HEK293 (cell line): ENCODE measurements around the gene MCM3AP.
A peak's percentile ranks its signal among the peaks of the same experiment; 100 is the strongest.

ENCODE experiments used
- CTCF ChIA-PET: fragments of 350-600 bp; formaldehyde crosslinking; extraction: SDS; loops from one replicate; lab custom pipeline; 2021; ENCODE audit warnings: antibody characterized with exemption; lab: Yijun Ruan, JAX
- POLR2A ChIA-PET: fragments of 300-600 bp; formaldehyde crosslinking; extraction: SDS; loops from one replicate; lab custom pipeline; 2020; ENCODE audit warnings: antibody characterized with exemption, inconsistent platforms; lab: Yijun Ruan, JAX
- H3K27ac ChIP-seq: fragments of 200-500 bp; sonication (Bioruptor generic); 2 replicates; pipeline ENCODE4 v1.5.1; 2014; ENCODE audit warnings: low read depth, low read length, control low read depth, inconsistent platforms; ENCODE audit errors: extremely low read depth
- H3K36me3 ChIP-seq, 2 experiments: fragments of 200-500 bp in 1 of 2; sonication (Bioruptor generic) in 1 of 2; 1 replicate in 1 of 2; 2 replicates in 1 of 2; pipeline ENCODE4 v1.5.1; 2014 to 2017; ENCODE audit warnings: inconsistent platforms in 2 of 2, low read length in 2 of 2; ENCODE audit not compliant: control insufficient read depth in 2 of 2, insufficient read depth in 1 of 2
- H3K4me1 ChIP-seq: fragments of 200-500 bp; sonication (Bioruptor generic); 2 replicates; pipeline ENCODE4 v1.5.1; 2014; ENCODE audit warnings: mild to moderate bottlenecking, low read length, inconsistent platforms; ENCODE audit not compliant: control insufficient read depth, insufficient read depth
- H3K4me3 ChIP-seq: 2 replicates; pipeline ENCODE4 v1.5.1; 2011; ENCODE audit warnings: low read depth, mild to moderate bottlenecking, control low read depth, low read length, moderate library complexity
- H3K9me3 ChIP-seq: fragments of 200-500 bp; sonication (Bioruptor generic); 2 replicates; pipeline ENCODE4 v1.5.1; 2014; ENCODE audit warnings: low read depth, low read length, inconsistent platforms; ENCODE audit not compliant: control insufficient read depth, insufficient read depth
- GLIS1 ChIP-seq: fragments of 450-650 bp; formaldehyde crosslinking; IDR thresholded peaks from 2 replicates; pipeline ENCODE4 v1.5.1; 2016; ENCODE audit warnings: missing biosample characterization, missing genetic modification characterization
- HOXA7 ChIP-seq: sonication (generic); formaldehyde crosslinking; IDR thresholded peaks from 2 replicates; pipeline ENCODE4 v1.8.1; 2022; ENCODE audit warnings: missing genetic modification reagents, borderline replicate concordance
- HOXD13 ChIP-seq: sonication (generic); formaldehyde crosslinking; IDR thresholded peaks from 2 replicates; pipeline ENCODE4 v1.8.0; 2022; ENCODE audit warnings: missing genetic modification reagents, borderline replicate concordance
- IKZF3 ChIP-seq: fragments of 450-650 bp; IDR thresholded peaks from 2 replicates; pipeline ENCODE4 v1.5.0; 2018; ENCODE audit warnings: missing biosample characterization, mild to moderate bottlenecking, missing genetic modification characterization, moderate library complexity
- KLF1 ChIP-seq: fragments of 450-650 bp; formaldehyde crosslinking; IDR thresholded peaks from 2 replicates; pipeline ENCODE4 v1.5.1; 2016; ENCODE audit warnings: missing biosample characterization, missing genetic modification characterization
- REPIN1 ChIP-seq: fragments of 450-650 bp; formaldehyde crosslinking; IDR thresholded peaks from 2 replicates; pipeline ENCODE4 v1.5.1; 2017; ENCODE audit warnings: missing biosample characterization, missing genetic modification characterization, low read depth
- YY2 ChIP-seq: fragments of 450-650 bp; formaldehyde crosslinking; IDR thresholded peaks from 2 replicates; pipeline ENCODE4 v1.5.1; 2016; ENCODE audit warnings: missing biosample characterization, missing genetic modification characterization
- ZBTB48 ChIP-seq: fragments of 450-650 bp; formaldehyde crosslinking; IDR thresholded peaks from 2 replicates; pipeline ENCODE4 v1.5.1; 2016; ENCODE audit warnings: missing biosample characterization, missing genetic modification characterization
- ZBTB8A ChIP-seq: fragments of 450-650 bp; formaldehyde crosslinking; IDR thresholded peaks from 2 replicates; pipeline ENCODE4 v1.5.1; 2016; ENCODE audit warnings: missing biosample characterization, missing genetic modification characterization
- ZFHX2 ChIP-seq: fragments of 450-650 bp; formaldehyde crosslinking; conservative IDR thresholded peaks from 2 replicates; pipeline ENCODE4 v1.5.1; 2016; ENCODE audit warnings: missing biosample characterization, missing genetic modification characterization
- ZFP3 ChIP-seq: fragments of 450-650 bp; formaldehyde crosslinking; IDR thresholded peaks from 2 replicates; pipeline ENCODE4 v1.5.1; 2016; ENCODE audit warnings: low read depth, missing biosample characterization, missing genetic modification characterization
- ZFP37 ChIP-seq: fragments of 450-650 bp; formaldehyde crosslinking; IDR thresholded peaks from 2 replicates; pipeline ENCODE4 v1.5.1; 2016; ENCODE audit warnings: missing biosample characterization, missing genetic modification characterization
- ZNF112 ChIP-seq: fragments of 450-650 bp; formaldehyde crosslinking; IDR thresholded peaks from 2 replicates; pipeline ENCODE4 v1.5.0; 2017; ENCODE audit warnings: missing biosample characterization, missing genetic modification characterization
- ZNF132 ChIP-seq: fragments of 450-650 bp; formaldehyde crosslinking; IDR thresholded peaks from 2 replicates; pipeline ENCODE4 v1.5.1; 2017; ENCODE audit warnings: missing biosample characterization, missing genetic modification characterization, borderline replicate concordance
- ZNF133 ChIP-seq: fragments of 450-650 bp; formaldehyde crosslinking; IDR thresholded peaks from 2 replicates; pipeline ENCODE4 v1.5.1; 2016; ENCODE audit warnings: missing biosample characterization, missing genetic modification characterization
- ZNF146 ChIP-seq: fragments of 450-650 bp; formaldehyde crosslinking; IDR thresholded peaks from 2 replicates; pipeline ENCODE4 v1.5.1; 2016; ENCODE audit warnings: missing biosample characterization, missing genetic modification characterization
- ZNF155 ChIP-seq: fragments of 450-650 bp; formaldehyde crosslinking; IDR thresholded peaks from 2 replicates; pipeline ENCODE4 v1.5.1; 2016; ENCODE audit warnings: missing biosample characterization, missing genetic modification characterization
- ZNF157 ChIP-seq: fragments of 450-650 bp; formaldehyde crosslinking; IDR thresholded peaks from 2 replicates; pipeline ENCODE4 v1.5.1; 2016; ENCODE audit warnings: missing biosample characterization, missing genetic modification characterization
- ZNF16 ChIP-seq: fragments of 450-650 bp; formaldehyde crosslinking; IDR thresholded peaks from 2 replicates; pipeline ENCODE4 v1.5.1; 2016; ENCODE audit warnings: low read depth, missing biosample characterization, missing genetic modification characterization
- ZNF175 ChIP-seq: fragments of 450-650 bp; formaldehyde crosslinking; IDR thresholded peaks from 2 replicates; pipeline ENCODE4 v1.5.1; 2016; ENCODE audit warnings: missing biosample characterization, missing genetic modification characterization
- ZNF184 ChIP-seq: fragments of 450-650 bp; IDR thresholded peaks from 2 replicates; pipeline ENCODE4 v1.5.1; 2018; ENCODE audit warnings: missing biosample characterization, mild to moderate bottlenecking, missing genetic modification characterization
- ZNF26 ChIP-seq: fragments of 450-650 bp; formaldehyde crosslinking; IDR thresholded peaks from 2 replicates; pipeline ENCODE4 v1.5.1; 2016; ENCODE audit warnings: missing biosample characterization, missing genetic modification characterization
- ZNF292 ChIP-seq: fragments of 450-650 bp; formaldehyde crosslinking; IDR thresholded peaks from 2 replicates; pipeline ENCODE4 v1.5.1; 2016; ENCODE audit warnings: low read depth, missing biosample characterization, missing genetic modification characterization, borderline replicate concordance
- ZNF362 ChIP-seq: fragments of 450-650 bp; formaldehyde crosslinking; IDR thresholded peaks from 2 replicates; pipeline ENCODE4 v1.5.1; 2016; ENCODE audit warnings: missing biosample characterization, missing genetic modification characterization
- ZNF366 ChIP-seq: fragments of 450-650 bp; formaldehyde crosslinking; conservative IDR thresholded peaks from 2 replicates; pipeline ENCODE4 v1.5.1; 2016; ENCODE audit warnings: missing biosample characterization, missing genetic modification characterization
- ZNF391 ChIP-seq: fragments of 450-650 bp; formaldehyde crosslinking; IDR thresholded peaks from 2 replicates; pipeline ENCODE4 v1.5.1; 2016; ENCODE audit warnings: low read depth, missing biosample characterization, missing genetic modification characterization, borderline replicate concordance
- ZNF404 ChIP-seq: fragments of 450-650 bp; formaldehyde crosslinking; IDR thresholded peaks from 2 replicates; pipeline ENCODE4 v1.5.1; 2017; ENCODE audit warnings: missing biosample characterization, missing genetic modification characterization
- ZNF560 ChIP-seq: fragments of 450-650 bp; formaldehyde crosslinking; IDR thresholded peaks from 2 replicates; pipeline ENCODE4 v1.5.1; 2017; ENCODE audit warnings: missing biosample characterization, missing genetic modification characterization, borderline replicate concordance
- ZNF561 ChIP-seq: fragments of 450-650 bp; IDR thresholded peaks from 2 replicates; pipeline ENCODE4 v1.5.1; 2018; ENCODE audit warnings: missing biosample characterization, missing genetic modification characterization, borderline replicate concordance
- ZNF585B ChIP-seq: fragments of 450-650 bp; formaldehyde crosslinking; IDR thresholded peaks from 2 replicates; pipeline ENCODE4 v1.5.1; 2016; ENCODE audit warnings: missing biosample characterization, missing genetic modification characterization
- ZNF600 ChIP-seq: fragments of 450-650 bp; formaldehyde crosslinking; IDR thresholded peaks from 2 replicates; pipeline ENCODE4 v1.5.1; 2016; ENCODE audit warnings: missing biosample characterization, missing genetic modification characterization
- ZNF610 ChIP-seq: fragments of 450-650 bp; formaldehyde crosslinking; IDR thresholded peaks from 2 replicates; pipeline ENCODE4 v1.5.1; 2016; ENCODE audit warnings: missing biosample characterization, missing genetic modification characterization, borderline replicate concordance
- ZNF629 ChIP-seq: fragments of 450-650 bp; formaldehyde crosslinking; IDR thresholded peaks from 2 replicates; pipeline ENCODE4 v1.5.1; 2017; ENCODE audit warnings: missing biosample characterization, missing genetic modification characterization
- ZNF639 ChIP-seq: fragments of 450-650 bp; formaldehyde crosslinking; IDR thresholded peaks from 2 replicates; pipeline ENCODE4 v1.5.1; 2016; ENCODE audit warnings: missing biosample characterization, missing genetic modification characterization
- ZNF747 ChIP-seq: fragments of 450-650 bp; formaldehyde crosslinking; IDR thresholded peaks from 2 replicates; pipeline ENCODE4 v1.5.1; 2016; ENCODE audit warnings: missing biosample characterization, missing genetic modification characterization
- ZNF777 ChIP-seq: fragments of 450-650 bp; formaldehyde crosslinking; IDR thresholded peaks from 2 replicates; pipeline ENCODE4 v1.5.1; 2017; ENCODE audit warnings: missing biosample characterization, missing genetic modification characterization, borderline replicate concordance
- ZSCAN16 ChIP-seq: fragments of 450-650 bp; formaldehyde crosslinking; IDR thresholded peaks from 2 replicates; pipeline ENCODE4 v1.5.1; 2016; ENCODE audit warnings: missing biosample characterization, missing genetic modification characterization
- ZXDB ChIP-seq: fragments of 450-650 bp; formaldehyde crosslinking; IDR thresholded peaks from 2 replicates; pipeline ENCODE4 v1.5.1; 2016; ENCODE audit warnings: missing biosample characterization, missing genetic modification characterization

MCM3AP gene

DNA sequence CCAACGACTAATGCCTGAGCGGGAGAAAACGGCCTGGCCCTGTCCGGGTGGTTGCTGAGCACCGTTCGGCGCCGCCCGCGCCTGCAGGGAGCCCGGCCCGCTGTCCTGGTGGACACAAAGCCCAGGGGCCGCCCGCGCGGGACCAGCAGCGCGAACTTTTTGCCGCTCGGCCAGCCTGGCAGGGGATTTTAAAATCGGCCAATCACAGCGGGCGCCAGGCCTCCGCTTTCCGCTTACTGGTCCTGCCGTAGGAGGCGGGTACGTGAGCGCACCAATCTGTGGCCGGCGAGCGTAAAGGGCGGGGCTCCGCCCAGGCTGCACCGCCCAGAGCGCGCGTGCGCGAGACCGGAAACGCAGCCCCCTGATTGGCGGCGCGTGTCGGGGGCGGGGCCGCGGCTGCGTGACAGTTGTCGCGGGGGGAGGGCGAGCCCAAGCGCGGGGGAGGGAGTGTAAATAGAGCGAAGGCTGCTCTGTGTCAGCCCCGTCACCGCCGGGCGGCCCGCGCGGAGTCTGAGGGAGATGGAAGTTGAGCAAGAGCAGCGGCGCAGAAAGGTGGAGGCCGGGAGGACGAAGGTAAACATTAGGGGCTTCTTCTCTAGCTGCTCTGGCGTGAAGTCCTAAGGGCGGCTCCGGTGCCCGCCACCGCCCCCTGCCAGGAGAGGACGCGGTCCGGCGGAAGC is 38.4 kb upstream of the MCM3AP start, which contains the start of the genes C21orf58 and PCNT:
Gene C21orf58, minus strand, starts transcription at position 161 of the 680 bp plus-strand sequence. CDS start 1,132 bp downstream, outside the sequence.
Gene PCNT, plus strand, starts transcription at position 447 of the 680 bp plus-strand sequence. Its CDS starts 73 bp downstream, at position 520.
- ChIA-PET POLR2A (interaction anchor here (0.6 to 1.4 kb wide), 7 partner anchors 10 to 312 kb away, joined by 3 to 6 read pairs (median 4); partner anchors contain the start of gene PRMT2), CTCF (interaction anchor here (1.0 kb wide), 1 partner anchor 38 kb away, joined by 3 read pairs; the partner anchor contains the start of genes MCM3AP and YBEY)
- Histone ChIP-seq H3K9me3 (no peaks in the 10 kb centered on the region), H3K4me3 (peak within 1 kb of the TSS; percentile 71), H3K27ac (peak within 1 kb of the TSS; percentile 98), H3K36me3 (peaks cover 33 to 44% of the 10 kb centered on the region in 2 experiments; a peak in 2 of 3 replicates), H3K4me1 (peaks cover 19% of the 10 kb centered on the region)
- TF ChIP-seq ZNF155 (tag by site-specific recombination) (no peak), ZBTB48 (peak; percentile 47; the same call in 1 of the 2 replicates), ZNF560 (tag by site-specific recombination) (no peak), ZNF600 (tag by site-specific recombination) (no peak), KLF1 (peak; percentile 85), ZNF16 (tag by site-specific recombination) (no peak), ZNF184 (tag by site-specific recombination) (peak; percentile 82), ZNF610 (peak; percentile 68), HOXA7 (no peak), ZNF112 (tag by site-specific recombination) (no peak), ZNF362 (tag by site-specific recombination) (peak; percentile 75; the same call in 1 of the 2 replicates), ZNF585B (tag by site-specific recombination) (no peak), ZFP3 (tag by site-specific recombination) (no peak), ZNF26 (tag by site-specific recombination) (no peak), ZNF404 (tag by site-specific recombination) (no peak), ZNF133 (tag by site-specific recombination) (no peak), ZBTB8A (tag by site-specific recombination) (peak; percentile 79), IKZF3 (no peak), ZNF629 (tag by site-specific recombination) (peak; percentile 72), HOXD13 (no peak), ZNF292 (no peak), ZNF175 (tag by site-specific recombination) (no peak), ZXDB (tag by site-specific recombination) (peak; percentile 99), YY2 (tag by site-specific recombination) (no peak), REPIN1 (tag by site-specific recombination) (peak; percentile 95; the same call in 1 of the 2 replicates), ZSCAN16 (tag by site-specific recombination) (peak; percentile 77), ZNF157 (tag by site-specific recombination) (no peak), ZNF747 (tag by site-specific recombination) (no peak), ZNF391 (tag by site-specific recombination) (no peak), ZNF777 (tag by site-specific recombination) (no peak), ZNF146 (tag by site-specific recombination) (peak; percentile 62), ZNF561 (peak; percentile 19; the same call in 1 of the 2 replicates), ZFP37 (tag by site-specific recombination) (peak; percentile 66), ZNF132 (tag by site-specific recombination) (no peak), ZNF366 (tag by site-specific recombination) (no peak), ZNF639 (tag by site-specific recombination) (peak; percentile 97), ZFHX2 (tag by site-specific recombination) (peak; percentile 94), GLIS1 (tag by site-specific recombination) (peak; percentile 29; the same call in 1 of the 2 replicates)
